Endothelial cell of umbilical vein (primary cell): ENCODE measurements around the gene OR2W3. TPM values are rescaled to one million over a fixed set of nuclear protein-coding genes. Genes with fewer than 3 reads are reported as not detected.

Source experiments
- BruUV-seq: library from RNA; stranded (reverse); fragments of 400-500 nt; replicated peaks from 2 replicates; lab custom pipeline; 2021; lab: Mats Ljungman, UMichigan
- CTCF ChIA-PET: fragments of 300-600, 350-600 bp; sonication (Branson Sonifier 250); formaldehyde crosslinking; loops from one replicate; lab custom pipeline; 2021; ENCODE audit warnings: antibody characterized with exemption, inconsistent platforms; lab: Charles Lee
- POLR2A ChIA-PET: fragments of 300-600, 350-600 bp; sonication (Branson Sonifier 250); formaldehyde crosslinking; loops from one replicate; lab custom pipeline; 2021; ENCODE audit warnings: antibody characterized with exemption, inconsistent platforms; lab: Charles Lee
- DNase-seq: peaks from one replicate; pipeline ENCODE4 v3.0.0-alpha.2; 2011; ENCODE audit warnings: low read depth, low spot score
- FAIRE-seq: peaks from 2 replicates; lab custom pipeline; 2011; peaks lifted over from hg19 to GRCh38; lab: Jason Lieb, UNC
- H2AFZ ChIP-seq: 2 replicates; pipeline ENCODE4 v1.6.0; 2012; ENCODE audit warnings: low read depth, low read length, control low read depth, inconsistent platforms
- H3K27ac ChIP-seq: 2 replicates; pipeline ENCODE4 v1.5.1; 2011; ENCODE audit warnings: low read depth, mild to moderate bottlenecking, control low read depth, low read length, moderate library complexity; ENCODE audit not compliant: insufficient read depth
- H3K27me3 ChIP-seq, 2 experiments: 2 replicates each; pipeline versions ENCODE4 v1.6.0 to v1.6.1; 2011; ENCODE audit warnings: low read length in 2 of 2, mixed read lengths in 1 of 2; ENCODE audit not compliant: control insufficient read depth in 2 of 2, insufficient read depth in 2 of 2
- H3K36me3 ChIP-seq, 2 experiments: 2 replicates in 1 of 2; 3 replicates in 1 of 2; pipeline ENCODE4 v1.5.1; 2011; ENCODE audit warnings: low read length in 2 of 2, mild to moderate bottlenecking in 1 of 2, moderate library complexity in 1 of 2; ENCODE audit not compliant: control insufficient read depth in 2 of 2, insufficient read depth in 2 of 2; ENCODE audit errors: extremely low read depth in 1 of 2
- H3K4me1 ChIP-seq: 3 replicates; pipeline ENCODE4 v1.5.1; 2011; ENCODE audit warnings: mild to moderate bottlenecking, low read length; ENCODE audit not compliant: control insufficient read depth, insufficient read depth; ENCODE audit errors: extremely low read depth
- H3K4me2 ChIP-seq: 2 replicates; pipeline ENCODE4 v1.6.1; 2011; ENCODE audit warnings: low read length, control low read depth, mixed read lengths; ENCODE audit not compliant: insufficient read depth
- H3K4me3 ChIP-seq, 3 experiments: fragments of 200-600 bp in 1 of 3; sonication (generic), shearing (Covaris generic) in 1 of 3; replicated peaks in 1 of 3; 2 replicates each; pipeline ENCODE4 v1.5.1; 2011 to 2016; ENCODE audit warnings: control low read depth in 3 of 3, low read length in 3 of 3, mild to moderate bottlenecking in 2 of 3, inconsistent platforms in 1 of 3, low read depth in 1 of 3, moderate library complexity in 1 of 3; ENCODE audit not compliant: insufficient read depth in 1 of 3
- H3K79me2 ChIP-seq: 2 replicates; pipeline ENCODE4 v1.6.0; 2012; ENCODE audit warnings: low read length, inconsistent platforms; ENCODE audit not compliant: control insufficient read depth, insufficient read depth
- H3K9ac ChIP-seq: replicated peaks from 2 replicates; pipeline ENCODE3; 2011; ENCODE audit warnings: low read length, control low read depth; ENCODE audit not compliant: insufficient read depth; ENCODE audit errors: extremely low read depth
- H3K9me1 ChIP-seq: replicated peaks from 3 replicates; pipeline ENCODE4 v1.6.0; 2011; ENCODE audit warnings: mild to moderate bottlenecking, low read length; ENCODE audit not compliant: control insufficient read depth, insufficient read depth; ENCODE audit errors: extremely low read depth
- H3K9me3 ChIP-seq: replicated peaks from 2 replicates; pipeline ENCODE4 v1.5.1; 2012; ENCODE audit warnings: low read length, inconsistent platforms; ENCODE audit not compliant: control insufficient read depth, insufficient read depth
- H4K20me1 ChIP-seq: replicated peaks from 2 replicates; pipeline ENCODE3; 2011; ENCODE audit warnings: mild to moderate bottlenecking, low read length; ENCODE audit not compliant: control insufficient read depth, insufficient read depth; ENCODE audit errors: extremely low read depth
- EZH2 ChIP-seq: IDR thresholded peaks from 2 replicates; pipeline ENCODE4 v1.6.1; 2012; ENCODE audit warnings: borderline replicate concordance, low read depth, mild to moderate bottlenecking, moderate library complexity, low read length, inconsistent platforms; ENCODE audit not compliant: severe bottlenecking
- FOS ChIP-seq: IDR thresholded peaks from 2 replicates; pipeline ENCODE4 v1.6.1; 2011; ENCODE audit warnings: mild to moderate bottlenecking, low read length, moderate library complexity, borderline replicate concordance; ENCODE audit not compliant: insufficient read depth
- GATA2 ChIP-seq: IDR thresholded peaks from 2 replicates; pipeline ENCODE4 v1.7.0; 2011; ENCODE audit warnings: low read depth, mild to moderate bottlenecking, moderate library complexity, mixed read lengths, low read length; ENCODE audit not compliant: insufficient read length, insufficient read depth
- JUN ChIP-seq: IDR thresholded peaks from 2 replicates; pipeline ENCODE4 v1.6.1; 2011; ENCODE audit warnings: borderline replicate concordance, low read depth; ENCODE audit not compliant: insufficient read length, insufficient read depth
- MAX ChIP-seq: IDR thresholded peaks from 2 replicates; pipeline ENCODE4 v1.6.1; 2011; ENCODE audit not compliant: insufficient read depth, insufficient read length
- MYC ChIP-seq: IDR thresholded peaks from one replicate; pipeline ENCODE4 v1.6.1; 2011; ENCODE audit warnings: mild to moderate bottlenecking, low read depth, low read length
- POLR2A ChIP-seq: IDR thresholded peaks from 2 replicates; pipeline ENCODE4 v1.6.1; 2012; ENCODE audit warnings: low read depth, mild to moderate bottlenecking, control low read depth, low read length
- POLR2AphosphoS5 ChIP-seq: IDR thresholded peaks from 2 replicates; pipeline ENCODE4 v1.6.1; 2012; ENCODE audit warnings: low read depth, mild to moderate bottlenecking, control low read depth, low read length, moderate library complexity; ENCODE audit not compliant: insufficient read depth
- dilution Hi-C: fragments of 300-500 bp; cut with MboI; formaldehyde crosslinking; loops from one replicate; pipeline ENCODE4 v1.15.0; 2019; ENCODE audit warnings: low sequenced_read_pairs; ENCODE audit not compliant: extremely low pct_ligation_motif_present
- intact Hi-C: fragments of 100-400 bp; cut with micrococcal nuclease; formaldehyde crosslinking; loops from one replicate; pipeline ENCODE4 v1.10.0; 2022
- polyA plus RNA-seq, 4 experiments: library from polyadenylated mRNA; depleted of rRNA in 3 of 4; stranded (reverse) in 3 of 4; unstranded in 1 of 4; fragments of >200 nt; gene quantifications; 2 replicates each; pipeline versions ENCODE4 v1.2.1 to v1.2.3, GENCODE V29; 2011 to 2012; ENCODE audit warnings: missing spikeins in 1 of 4
- total RNA-seq: library from RNA; stranded (reverse); gene quantifications from 2 replicates; pipeline ENCODE4 v1.2.3, GENCODE V29; 2021
- TF ChIP-seq, protein P1 (sequence below), 2 donors: IDR thresholded peaks; 1 replicate in 1 of 2; 2 replicates in 1 of 2; pipeline ENCODE4 v1.5.1; 2011; ENCODE audit warnings: low read length in 2 of 2, mild to moderate bottlenecking in 2 of 2, moderate library complexity in 2 of 2, control low read depth in 1 of 2, inconsistent platforms in 1 of 2, low read depth in 1 of 2; ENCODE audit not compliant: insufficient read depth in 1 of 2; ENCODE audit errors: extremely low read depth in 1 of 2

The OR2W3 gene
- total and polyA plus RNA-seq, 2 donors (not counting 3 experiments of a cell fraction or from before 2014, with no cell fraction given) = not detected

DNA sequence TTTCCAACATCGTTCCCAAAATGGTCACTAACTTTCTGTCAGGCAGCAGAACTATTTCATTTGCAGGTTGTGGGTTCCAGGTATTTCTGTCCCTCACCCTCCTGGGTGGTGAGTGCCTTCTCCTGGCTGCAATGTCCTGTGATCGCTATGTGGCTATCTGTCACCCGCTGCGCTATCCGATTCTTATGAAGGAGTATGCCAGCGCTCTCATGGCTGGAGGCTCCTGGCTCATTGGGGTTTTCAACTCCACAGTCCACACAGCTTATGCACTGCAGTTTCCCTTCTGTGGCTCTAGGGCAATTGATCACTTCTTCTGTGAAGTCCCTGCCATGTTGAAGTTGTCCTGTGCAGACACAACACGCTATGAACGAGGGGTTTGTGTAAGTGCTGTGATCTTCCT lies 38.6 kb downstream of the OR2W3 start:
- BruUV-seq = no TSS peak
- POLR2A ChIA-PET = no interaction called here
- no peak for FAIRE-seq

More for the DNA sequence above, 38.6 kb downstream of the OR2W3 start:
- Histone ChIP-seq H3K9me3 (peaks cover 6% of the 10 kb centered on the region), H4K20me1 (no peaks in the 10 kb centered on the region), H3K4me2 (no peak overlapping the region), H3K4me1 (no peaks in the 10 kb centered on the region), H3K4me3 (no peak overlapping the region), H3K36me3 (no peaks in the 10 kb centered on the region), H3K79me2 (no peaks in the 10 kb centered on the region), H3K27me3 (no peaks in the 10 kb centered on the region), H2AFZ (no peak overlapping the region), H3K9ac (no peak overlapping the region), H3K9me1 (no peaks in the 10 kb centered on the region), H3K27ac (no peak overlapping the region)
- dilution Hi-C loops = no loop called here
- CTCF ChIA-PET = no interaction called here
- intact Hi-C loops = no loop called here
- DNase-seq = no peak
- no peak for TF ChIP-seq POLR2AphosphoS5
- no peak for TF ChIP-seq JUN
- no peak for TF ChIP-seq MYC
- no peak for TF ChIP-seq FOS
- TF ChIP-seq GATA2 = no peak
- TF ChIP-seq POLR2A = no peak
- TF ChIP-seq, protein P1, sequence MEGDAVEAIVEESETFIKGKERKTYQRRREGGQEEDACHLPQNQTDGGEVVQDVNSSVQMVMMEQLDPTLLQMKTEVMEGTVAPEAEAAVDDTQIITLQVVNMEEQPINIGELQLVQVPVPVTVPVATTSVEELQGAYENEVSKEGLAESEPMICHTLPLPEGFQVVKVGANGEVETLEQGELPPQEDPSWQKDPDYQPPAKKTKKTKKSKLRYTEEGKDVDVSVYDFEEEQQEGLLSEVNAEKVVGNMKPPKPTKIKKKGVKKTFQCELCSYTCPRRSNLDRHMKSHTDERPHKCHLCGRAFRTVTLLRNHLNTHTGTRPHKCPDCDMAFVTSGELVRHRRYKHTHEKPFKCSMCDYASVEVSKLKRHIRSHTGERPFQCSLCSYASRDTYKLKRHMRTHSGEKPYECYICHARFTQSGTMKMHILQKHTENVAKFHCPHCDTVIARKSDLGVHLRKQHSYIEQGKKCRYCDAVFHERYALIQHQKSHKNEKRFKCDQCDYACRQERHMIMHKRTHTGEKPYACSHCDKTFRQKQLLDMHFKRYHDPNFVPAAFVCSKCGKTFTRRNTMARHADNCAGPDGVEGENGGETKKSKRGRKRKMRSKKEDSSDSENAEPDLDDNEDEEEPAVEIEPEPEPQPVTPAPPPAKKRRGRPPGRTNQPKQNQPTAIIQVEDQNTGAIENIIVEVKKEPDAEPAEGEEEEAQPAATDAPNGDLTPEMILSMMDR (IDR thresholded peaks at IDR 0.05; ENCODE audit: extremely low read depth in 1 of 2, insufficient read depth in 1 of 2, low read depth in 1 of 2, low read length in 2 of 2) = no peak
- TF ChIP-seq MAX = no peak
- no peak for TF ChIP-seq EZH2
